GM18858 (cell line): ENCODE measurements around the gene BRAF.
"Not testable (repeated sequence)": the region's sequence is repeated elsewhere in the genome, so short reads cannot be mapped to it uniquely, and the experiment has no call there.

ENCODE experiments used
- ATAC-seq: cut with Tn5 transposase; IDR thresholded peaks from one replicate; pipeline ENCODE4 v1.9.1; 2021; ENCODE audit not compliant: unreplicated experiment

BRAF gene

DNA sequence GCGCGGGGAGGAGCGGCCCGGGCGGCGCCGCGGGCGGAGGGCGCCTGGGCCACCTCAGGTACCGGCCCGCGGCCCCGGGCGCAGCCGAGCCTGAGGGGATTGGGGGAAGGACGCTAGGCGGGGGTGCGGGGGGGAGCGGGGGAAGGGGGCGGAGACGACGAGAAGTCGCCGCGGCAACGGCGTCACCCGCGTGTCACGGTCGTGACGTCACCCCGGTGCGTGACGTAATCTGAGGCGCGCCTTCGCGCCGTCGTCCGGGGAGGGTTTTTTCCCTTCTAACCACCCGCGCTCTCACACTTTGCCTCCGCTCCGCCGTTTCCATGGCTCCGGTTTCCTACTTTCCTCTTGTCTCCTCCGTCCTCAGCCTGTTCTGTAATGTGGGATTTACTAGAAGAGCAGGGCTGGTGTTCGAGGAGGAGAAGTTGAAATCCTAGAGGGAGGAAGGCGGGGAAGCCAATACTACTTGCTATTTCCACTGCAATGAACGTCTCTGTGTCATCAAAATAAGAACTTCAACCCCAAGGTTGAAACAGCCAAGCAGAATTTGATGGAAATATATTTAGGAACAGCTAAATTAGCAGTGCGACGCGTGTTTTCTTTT lies at the start of gene BRAF:
BRAF (minus strand) TSS at position 109 of the 601 bp plus-strand sequence. CDS start 226 bp downstream, outside the sequence.
- ATAC-seq = peak; percentile 34

DNA sequence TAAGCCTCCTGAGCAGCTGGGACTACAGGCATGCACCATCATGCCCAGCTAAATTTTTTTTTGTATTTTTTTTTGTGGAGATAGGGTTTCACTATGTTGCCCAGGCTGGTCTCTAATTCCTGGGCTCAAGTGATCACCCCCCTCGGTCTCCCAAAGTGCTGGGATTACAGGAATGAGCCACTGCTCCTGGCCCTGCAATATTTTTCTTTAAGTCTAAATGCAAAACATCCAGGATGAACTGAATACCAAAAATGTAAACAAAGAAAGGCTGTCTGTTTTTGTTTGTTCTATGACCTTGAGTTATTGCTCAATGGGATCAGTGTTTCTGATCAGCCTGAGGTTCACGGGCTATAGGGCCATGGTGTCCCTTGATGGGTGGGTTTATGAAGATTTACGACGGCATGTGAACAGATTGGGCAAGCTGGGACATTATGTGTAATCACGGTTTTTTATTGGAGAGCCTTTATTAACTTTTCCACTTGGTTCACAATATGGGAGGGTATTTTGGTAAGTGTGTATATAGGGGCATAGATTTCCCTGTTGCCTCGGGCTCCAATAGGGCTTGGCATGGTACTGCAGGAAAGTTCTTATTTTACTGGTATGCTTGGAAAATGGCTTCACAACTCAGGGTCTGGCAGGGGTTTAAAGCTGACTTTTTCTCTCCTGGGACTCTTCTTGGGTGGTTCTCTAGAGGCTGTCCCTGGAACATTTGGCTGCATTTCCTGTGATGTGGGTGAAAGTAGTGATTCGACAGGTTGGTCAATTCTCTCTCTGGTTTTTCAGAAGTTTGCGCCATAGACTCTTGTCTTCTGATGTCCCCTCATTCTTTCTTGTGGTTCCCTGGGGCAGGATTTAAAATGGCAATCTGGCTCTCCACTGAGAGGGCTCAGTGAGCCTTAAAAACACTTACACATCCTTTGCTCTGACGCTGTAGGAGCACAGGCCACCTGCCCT lies 48.4 kb upstream of the BRAF start:
- ATAC-seq = no peak

DNA sequence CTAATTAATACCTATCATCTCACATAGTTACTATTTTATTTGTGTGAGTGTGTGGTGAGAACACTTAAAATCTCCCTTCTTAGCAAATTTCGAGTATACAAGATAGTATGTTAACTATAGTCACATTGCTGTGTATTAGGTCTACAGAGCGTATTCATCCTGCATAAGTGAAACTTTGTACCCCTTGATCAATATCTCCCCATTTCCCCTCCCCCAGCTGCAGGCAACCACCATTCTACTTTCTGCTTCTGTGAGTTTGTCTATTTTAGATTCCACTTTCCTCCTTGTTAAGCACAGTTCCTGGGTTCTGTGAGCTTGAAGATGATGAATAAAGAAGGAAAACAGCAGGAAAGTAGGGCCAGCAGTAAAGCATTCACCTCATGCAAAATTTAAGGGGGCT lies 47.6 kb upstream of the BRAF start:
- no peak for ATAC-seq

DNA sequence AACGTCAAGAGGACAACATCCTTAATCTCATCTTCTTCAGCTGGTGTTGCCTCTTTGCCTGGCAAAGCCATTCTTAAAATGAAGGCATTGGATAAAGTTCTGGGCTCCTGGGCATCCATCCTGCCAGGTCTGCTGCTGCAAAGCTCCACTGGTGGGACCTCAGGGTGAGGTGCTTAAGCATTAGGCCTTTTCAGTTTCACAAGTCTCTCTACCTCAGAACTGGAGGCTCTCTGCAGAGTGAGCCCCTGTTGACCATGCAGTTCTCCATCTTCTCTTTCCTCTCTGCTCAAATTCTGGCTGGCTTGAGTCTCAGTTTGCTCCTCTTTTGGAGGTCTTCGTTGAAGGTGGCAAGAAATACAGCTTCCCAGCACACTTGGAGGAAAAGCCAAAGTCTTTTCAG lies 42.7 kb upstream of the BRAF start:
- ATAC-seq = no peak

DNA sequence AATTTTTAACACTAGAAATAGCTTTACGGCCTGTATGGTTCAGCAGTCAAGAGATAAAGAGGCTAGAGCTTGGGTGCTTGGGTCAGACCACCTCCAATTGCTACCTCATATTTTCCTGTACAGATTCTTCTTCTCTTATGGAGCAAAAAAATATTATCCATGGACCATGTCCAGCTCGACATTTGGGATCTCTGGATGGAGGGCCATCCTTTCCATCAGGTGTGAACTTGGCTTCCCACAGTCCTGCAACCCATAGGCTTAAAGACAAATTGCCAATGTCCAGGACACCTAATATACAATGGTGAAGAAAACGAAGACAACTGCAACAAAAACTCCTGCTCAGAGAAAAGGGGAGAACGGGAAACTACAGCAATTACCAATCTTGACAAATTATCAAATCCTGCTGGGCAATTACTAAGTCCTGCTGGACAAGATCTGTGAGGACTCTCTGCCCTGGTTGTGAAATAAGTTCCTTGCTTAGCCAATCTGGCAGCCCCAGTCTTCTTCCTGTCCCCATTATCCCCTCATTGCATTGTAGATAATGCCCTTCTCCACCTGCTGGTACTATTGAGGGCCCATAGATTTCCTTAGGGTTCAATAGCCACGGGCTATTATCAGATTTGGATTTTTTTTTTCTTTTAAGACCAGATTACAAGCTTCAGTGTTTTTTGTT lies 42.0 kb upstream of the BRAF start:
- ATAC-seq = no peak

DNA sequence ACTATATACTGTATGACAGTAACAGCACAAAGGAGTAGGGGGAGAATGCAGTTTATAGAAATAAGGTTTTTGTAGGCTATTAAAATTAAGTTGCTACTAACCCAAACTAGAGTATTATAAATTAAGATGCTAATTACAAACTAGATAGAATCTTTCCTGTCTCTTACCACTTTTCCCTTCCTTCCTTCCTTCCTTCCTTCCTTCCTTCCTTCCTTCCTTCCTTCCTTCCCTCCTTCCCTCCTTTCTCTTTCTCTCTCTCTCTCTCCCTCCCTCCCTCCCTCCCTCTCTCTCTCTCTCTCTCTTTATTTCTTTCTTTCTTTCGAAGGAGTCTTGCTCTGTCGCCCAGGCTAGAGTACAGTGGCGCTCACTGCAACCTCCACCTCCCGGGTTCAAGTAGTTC lies 36.4 kb upstream of the BRAF start:
- ATAC-seq = no peak

DNA sequence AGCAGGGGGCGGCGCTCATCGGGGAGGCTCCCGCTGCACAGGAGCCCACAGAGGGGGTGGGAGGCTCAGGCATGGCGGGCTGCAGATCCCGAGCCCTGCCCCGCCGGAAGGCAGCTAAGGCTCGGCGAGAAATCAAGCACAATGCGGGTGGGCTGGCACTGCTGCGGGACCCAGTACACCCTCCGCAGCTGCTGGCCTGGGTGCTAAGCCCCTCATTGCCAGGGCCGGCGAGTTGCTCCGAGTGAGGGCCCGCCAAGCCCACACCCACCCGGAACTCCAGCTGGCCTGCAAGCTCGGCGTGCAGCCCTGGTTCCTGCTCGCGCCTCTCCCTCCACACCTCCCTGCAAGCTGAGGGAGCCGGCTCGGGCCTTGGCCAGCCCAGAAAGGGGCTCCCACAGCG lies 32.3 kb upstream of the BRAF start:
- not testable (repeated sequence) for ATAC-seq

DNA sequence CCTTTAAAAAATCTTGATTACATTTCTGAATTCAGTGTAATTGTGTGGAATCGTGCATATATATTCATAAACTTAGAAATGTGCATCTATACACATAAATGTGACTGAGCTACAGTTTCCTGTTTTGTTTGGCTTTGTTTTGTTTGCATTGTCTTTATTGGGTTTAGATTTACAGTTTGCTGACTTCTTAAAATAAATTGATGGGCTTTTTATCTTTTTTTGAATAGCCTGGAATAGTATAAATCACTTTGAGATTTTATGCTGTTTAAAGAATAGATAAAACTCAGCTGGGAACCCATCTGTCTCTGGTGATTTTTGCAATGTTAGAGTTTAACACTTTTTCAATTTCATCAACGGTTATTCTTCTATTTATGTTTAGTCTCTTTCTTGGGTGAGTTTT lies 21.2 kb upstream of the BRAF start:
- no peak for ATAC-seq

DNA sequence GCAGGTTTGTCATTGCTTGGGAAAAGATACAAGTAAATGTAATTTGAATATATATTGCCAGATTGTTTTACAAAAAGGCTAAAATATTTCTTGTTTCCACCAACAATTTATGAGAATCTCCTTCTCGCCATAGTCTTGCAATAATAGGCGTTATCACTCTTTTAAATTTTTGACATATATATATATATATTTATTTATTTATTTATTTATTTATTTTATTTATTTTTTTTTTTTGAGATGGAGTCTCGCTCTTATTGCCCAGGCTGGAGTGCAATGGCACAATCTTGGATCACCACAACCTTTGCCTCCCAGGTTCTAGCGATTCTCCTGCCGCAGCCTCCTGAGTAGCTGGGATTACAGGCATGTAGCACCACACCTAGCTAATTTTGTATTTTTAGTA lies 17.5 kb upstream of the BRAF start:
- ATAC-seq = not testable (repeated sequence)

DNA sequence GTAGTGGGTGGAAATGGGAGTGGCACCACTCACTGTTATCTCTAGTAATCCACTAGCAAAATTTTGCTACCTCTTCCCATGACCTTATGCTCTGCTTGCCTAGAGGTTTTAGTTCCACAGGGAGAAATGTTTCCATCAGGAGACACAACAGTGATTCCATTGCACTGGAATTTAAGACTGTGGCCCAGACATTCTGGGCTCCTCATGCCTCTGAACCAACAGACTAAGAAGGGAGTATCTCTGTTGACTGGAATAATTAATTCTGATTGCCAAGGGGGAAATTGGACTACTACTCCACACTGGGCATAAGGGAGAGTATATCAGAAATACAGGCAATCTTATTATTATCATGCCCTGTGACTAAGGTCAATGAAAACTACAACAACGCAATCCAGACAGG lies 16.2 kb upstream of the BRAF start:
- ATAC-seq = no peak

DNA sequence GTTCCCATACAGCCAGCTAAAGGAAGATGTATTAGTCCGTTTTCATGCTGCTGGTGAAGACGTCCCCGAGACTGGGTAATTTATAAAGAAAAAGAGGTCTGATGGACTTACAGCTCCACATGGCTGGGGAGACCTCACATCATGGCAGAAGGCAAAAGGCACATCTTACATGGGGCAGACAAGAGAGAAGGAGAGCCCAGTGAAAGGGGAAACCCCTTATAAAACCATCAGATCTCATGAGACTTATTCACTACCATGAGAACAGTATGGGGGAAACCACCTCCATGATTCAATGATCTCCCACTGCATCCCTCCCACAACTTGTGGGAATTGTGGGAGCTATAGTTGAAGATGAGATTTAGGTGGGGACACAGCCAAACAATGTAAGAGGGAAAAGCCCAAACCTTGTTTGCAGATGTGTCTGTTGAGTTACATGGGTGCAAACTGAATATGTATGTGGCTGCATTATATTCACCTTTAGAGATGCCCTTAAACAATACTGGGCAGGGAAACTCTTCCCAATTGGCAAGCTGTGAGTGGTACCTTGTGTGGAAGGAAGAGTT lies 13.1 kb upstream of the BRAF start:
- ATAC-seq = no peak

DNA sequence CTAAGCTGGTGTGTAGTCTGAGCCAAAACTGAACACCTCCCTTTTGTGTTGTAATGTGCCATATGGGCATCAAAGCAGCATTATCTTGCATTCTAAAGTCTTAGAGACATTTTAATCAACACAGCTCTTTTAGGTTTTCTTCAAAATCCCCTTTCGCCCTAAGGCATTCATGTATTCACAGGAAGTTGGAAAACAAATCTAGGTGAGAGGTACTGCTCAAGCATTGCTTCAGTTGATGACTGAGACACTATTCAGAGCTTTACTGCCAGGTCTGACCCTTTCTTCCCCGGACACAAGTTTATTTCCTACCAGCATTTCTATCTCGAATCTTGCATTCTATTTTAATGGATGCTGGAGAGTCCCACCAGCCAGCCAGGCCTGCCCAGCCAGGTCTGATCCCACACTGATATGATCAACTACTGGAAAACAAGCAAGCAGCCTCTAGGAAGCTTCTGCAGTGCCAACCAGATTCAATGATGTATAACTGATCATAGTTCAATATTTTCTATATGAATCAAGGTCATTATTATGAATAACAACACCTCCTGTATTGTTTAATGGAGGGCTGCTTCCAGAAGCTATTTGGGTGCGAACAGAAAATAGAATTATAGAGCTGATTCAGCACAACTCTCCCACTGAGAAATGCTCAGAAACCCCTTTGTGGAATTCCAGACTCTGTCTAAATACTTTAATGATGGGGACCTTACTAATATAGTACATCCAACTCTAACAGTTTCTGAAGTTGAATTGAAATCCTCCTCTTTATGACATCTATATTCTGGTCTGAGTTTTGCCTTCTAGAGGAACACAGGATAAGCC lies 4.0 kb upstream of the BRAF start:
- ATAC-seq = no peak

DNA sequence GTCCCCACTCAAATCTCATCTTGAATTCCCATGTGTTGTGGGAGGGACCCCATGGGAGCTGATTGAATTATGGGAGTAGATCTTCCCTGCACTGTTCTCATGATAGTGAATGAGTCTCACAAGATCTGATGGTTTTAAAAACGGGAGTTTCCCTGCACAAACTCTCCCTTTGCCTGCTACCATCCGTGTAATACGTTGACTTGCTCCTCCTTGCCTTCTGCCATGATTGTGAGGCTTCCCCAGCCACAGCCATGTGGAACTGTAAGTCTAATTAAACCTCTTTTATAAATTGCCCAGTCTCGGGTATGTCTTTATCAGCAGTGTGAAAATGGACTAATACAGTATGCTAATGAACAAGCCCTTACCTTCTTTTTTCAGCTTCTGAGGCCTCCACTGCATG lies 3.2 kb upstream of the BRAF start:
- ATAC-seq = not testable (repeated sequence)

DNA sequence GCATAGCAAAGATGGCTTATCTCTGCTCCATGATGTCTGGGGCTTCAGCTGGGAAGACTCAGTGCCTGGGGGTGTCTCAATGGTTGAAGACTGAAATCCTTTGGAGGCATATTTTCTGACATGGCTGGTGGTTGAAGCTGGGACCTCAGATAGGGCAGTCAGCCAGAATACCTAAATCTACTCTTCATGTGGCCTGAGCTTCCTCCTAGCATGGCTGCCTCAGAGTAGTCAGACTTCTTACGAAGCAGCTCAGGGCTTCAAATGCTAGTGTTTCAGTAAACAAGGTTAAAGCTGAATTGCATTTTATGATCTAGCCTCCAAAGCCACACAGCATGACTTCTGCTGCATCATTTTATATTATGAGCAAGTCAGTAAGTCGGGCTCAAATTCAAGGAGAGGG lies 2.6 kb upstream of the BRAF start:
- no peak for ATAC-seq

DNA sequence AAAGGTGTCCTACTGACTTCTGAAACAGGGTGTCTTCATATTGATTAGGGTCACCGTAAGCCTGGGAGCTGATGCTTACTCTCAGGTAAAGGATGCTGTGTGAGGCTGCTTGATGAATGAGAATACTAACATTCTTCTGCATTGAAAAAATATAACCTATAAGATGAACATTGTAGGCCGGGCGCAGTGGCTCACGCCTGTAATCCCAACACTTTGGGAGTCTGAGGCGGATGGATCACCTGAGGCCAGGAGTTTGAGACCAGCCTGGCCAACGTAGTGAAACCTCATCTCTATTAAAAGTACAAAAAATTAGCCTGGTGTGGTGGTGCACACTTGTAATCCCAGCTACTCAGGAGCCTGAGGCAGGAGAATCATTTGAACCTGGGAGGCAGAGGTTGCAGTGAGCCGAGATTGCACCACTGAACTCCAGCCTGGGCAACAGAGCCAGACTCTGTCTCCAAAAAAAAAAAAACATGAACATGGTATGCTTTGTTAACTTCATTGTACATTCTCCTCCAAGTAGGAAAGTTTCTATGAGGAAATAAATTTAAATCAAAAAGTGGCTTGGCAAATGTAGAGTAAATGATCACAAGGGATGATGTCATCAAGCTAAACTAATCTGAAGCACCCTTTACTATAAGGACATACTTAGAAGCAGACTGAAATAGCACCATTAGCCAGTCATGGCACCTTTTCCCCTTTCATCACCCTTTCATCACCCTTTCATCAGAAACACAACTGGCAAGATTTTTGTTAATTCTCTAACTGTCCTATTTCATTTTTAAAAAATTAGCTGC lies 1.5 kb upstream of the BRAF start:
- no peak for ATAC-seq

DNA sequence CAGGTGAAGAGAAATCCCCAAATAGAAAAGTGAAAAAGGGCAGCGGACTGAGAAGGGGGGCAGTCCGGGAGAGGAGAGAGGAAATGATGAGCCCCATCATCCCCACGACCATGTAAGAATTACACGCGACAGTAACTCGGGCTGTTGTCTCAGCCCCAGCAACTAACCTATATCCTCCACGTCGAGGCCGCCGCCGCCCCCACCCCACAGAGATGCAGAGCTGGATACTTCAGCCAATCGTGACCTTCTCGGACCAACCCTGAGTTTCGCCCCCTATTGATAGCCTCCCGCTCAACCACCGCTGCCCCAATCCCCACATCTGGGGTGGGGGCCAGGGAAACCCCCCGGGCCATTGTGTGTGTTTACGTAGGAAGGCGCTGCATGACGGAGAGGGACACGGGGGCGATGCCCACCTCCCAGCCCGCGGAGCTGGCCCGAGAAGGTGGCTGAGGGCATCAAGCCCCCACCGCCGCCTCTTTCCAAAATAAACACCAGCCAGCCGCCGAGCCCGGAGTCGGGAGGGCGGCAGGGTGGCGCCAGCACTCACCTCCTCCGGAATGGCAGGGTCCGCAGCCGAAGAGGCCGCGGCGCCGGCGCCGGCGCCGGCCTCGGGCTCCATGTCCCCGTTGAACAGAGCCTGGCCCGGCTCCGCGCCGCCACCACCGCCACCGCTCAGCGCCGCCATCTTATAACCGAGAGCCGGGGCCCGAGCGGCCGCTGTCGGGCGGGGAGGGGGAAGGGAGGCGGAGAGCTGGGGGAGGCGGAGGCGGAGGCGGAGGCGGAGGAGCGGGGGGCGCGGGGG lies 509 bp downstream of the BRAF start:
- peak; percentile 72 for ATAC-seq

DNA sequence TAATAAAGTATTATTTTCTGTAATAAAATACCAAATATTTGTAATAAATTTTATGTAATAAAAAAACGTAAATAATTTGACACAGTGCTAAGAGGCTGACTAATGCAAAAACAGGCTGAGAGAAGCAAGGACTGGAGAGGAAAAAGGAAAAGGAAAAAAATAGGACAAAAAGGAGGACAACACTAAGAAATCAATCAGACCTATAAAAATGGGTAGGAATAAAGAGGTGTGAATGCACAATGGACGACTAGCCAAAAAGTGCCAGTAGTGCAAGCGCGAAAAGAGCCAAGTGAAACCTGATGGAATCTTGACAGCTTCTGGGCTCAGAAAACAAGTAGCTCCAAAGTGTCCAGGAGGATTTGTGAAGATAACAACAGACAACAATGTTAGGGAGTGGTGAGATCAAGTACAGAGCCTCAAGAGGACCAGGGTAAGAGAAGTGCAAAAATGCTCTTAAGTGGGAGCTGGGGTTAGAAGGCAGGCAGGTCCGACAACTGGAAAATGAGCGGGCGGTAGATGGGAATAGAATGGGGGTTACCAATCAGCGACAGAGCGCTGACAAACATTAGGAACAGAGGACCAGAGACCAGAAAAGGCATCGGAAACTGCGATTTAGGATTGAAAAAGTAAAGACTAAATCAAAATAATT lies 1.2 kb downstream of the BRAF start:
- ATAC-seq = no peak

DNA sequence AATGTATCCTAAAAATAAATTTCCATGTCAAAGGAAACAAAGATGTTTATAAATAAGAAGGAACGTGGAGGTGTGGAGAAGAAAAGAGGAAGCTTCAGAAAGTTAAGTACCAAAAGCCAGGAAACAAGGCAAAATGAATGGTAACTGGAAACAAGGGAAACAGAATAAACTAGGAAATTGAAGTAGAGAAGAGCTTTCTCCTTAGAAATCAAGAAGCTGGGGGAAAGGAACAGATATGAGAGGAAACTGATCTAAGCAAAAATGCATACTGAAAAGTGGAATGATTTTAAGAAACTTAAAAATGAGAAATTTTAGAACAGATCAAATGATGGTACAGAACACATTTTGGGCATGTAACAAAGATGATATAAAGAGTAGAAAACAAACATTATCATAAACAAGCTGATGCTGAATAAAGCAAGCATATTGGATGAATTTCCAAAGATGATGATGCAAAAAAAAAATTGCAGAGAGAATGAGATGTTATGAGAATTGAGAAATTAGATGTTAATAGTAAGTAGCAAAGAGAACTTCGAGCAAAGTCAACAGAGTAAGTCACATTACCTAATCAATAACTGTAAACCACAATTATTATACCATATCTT lies 1.9 kb downstream of the BRAF start:
- no peak for ATAC-seq
